Common myeloid progenitor, CD34-positive (primary cell): ENCODE results near the gene DEGS2.

Experiments
- CTCF ChIA-PET: fragments of 350-600 bp; sonication (Branson Sonifier 250); formaldehyde crosslinking; loops from one replicate; lab custom pipeline; 2021; ENCODE audit warnings: antibody characterized with exemption; lab: Charles Lee
- POLR2A ChIA-PET: fragments of 350-600 bp; sonication (Branson Sonifier 250); formaldehyde crosslinking; loops from one replicate; lab custom pipeline; 2021; ENCODE audit warnings: antibody characterized with exemption; lab: Charles Lee
- DNase-seq, 3 donors: peaks; one replicate each; pipeline versions ENCODE4 v3.0.0 to v3.0.0-alpha.2; 2013
- H3K27ac ChIP-seq, 2 experiments: 1 replicate in 1 of 2; 2 replicates in 1 of 2; pipeline ENCODE4 v1.7.0; 2013; ENCODE audit warnings: inconsistent platforms in 2 of 2, low read length in 2 of 2, mild to moderate bottlenecking in 2 of 2, low read depth in 1 of 2, moderate library complexity in 1 of 2; ENCODE audit not compliant: severe bottlenecking in 2 of 2, insufficient read depth in 1 of 2, poor library complexity in 1 of 2
- H3K27me3 ChIP-seq, 5 experiments: replicated peaks in 2 of 5; 1 replicate in 3 of 5; 2 replicates in 2 of 5; pipeline versions ENCODE4 v1.6.1 to v1.7.0; 2013; ENCODE audit warnings: low read length in 4 of 5, mild to moderate bottlenecking in 2 of 5, moderate library complexity in 2 of 5, inconsistent platforms in 1 of 5; ENCODE audit not compliant: insufficient read depth in 5 of 5, control insufficient read depth in 4 of 5
- H3K36me3 ChIP-seq, 4 experiments: 1 replicate in 2 of 4; 2 replicates in 2 of 4; pipeline versions ENCODE4 v1.6.1 to v1.7.0; 2013; ENCODE audit warnings: low read length in 3 of 4, control low read depth in 1 of 4, mild to moderate bottlenecking in 1 of 4; ENCODE audit not compliant: control insufficient read depth in 4 of 4, insufficient read depth in 4 of 4
- H3K4me1 ChIP-seq, 4 experiments: 1 replicate in 3 of 4; 2 replicates in 1 of 4; pipeline versions ENCODE4 v1.6.1 to v1.7.1; 2013; ENCODE audit warnings: low read length in 3 of 4, mild to moderate bottlenecking in 3 of 4, control low read depth in 1 of 4, inconsistent platforms in 1 of 4, moderate library complexity in 1 of 4; ENCODE audit not compliant: control insufficient read depth in 4 of 4, insufficient read depth in 4 of 4; ENCODE audit errors: control extremely low read depth in 1 of 4
- H3K4me3 ChIP-seq, 7 experiments: 1 replicate in 4 of 7; 2 replicates in 3 of 7; pipeline versions ENCODE4 v1.5.1 to v1.7.0; 2013; ENCODE audit warnings: mild to moderate bottlenecking in 7 of 7, low read length in 6 of 7, moderate library complexity in 6 of 7, inconsistent platforms in 2 of 7, low read depth in 2 of 7, control low read depth in 1 of 7; ENCODE audit not compliant: insufficient read depth in 4 of 7, control insufficient read depth in 1 of 7; ENCODE audit errors: extremely low read depth in 1 of 7
- H3K9me3 ChIP-seq, 5 experiments: 1 replicate in 4 of 5; 2 replicates in 1 of 5; pipeline versions ENCODE4 v1.6.1 to v1.7.1; 2013; ENCODE audit warnings: low read length in 4 of 5, mild to moderate bottlenecking in 2 of 5, inconsistent platforms in 1 of 5, low read depth in 1 of 5, moderate library complexity in 1 of 5; ENCODE audit not compliant: control insufficient read depth in 4 of 5, insufficient read depth in 2 of 5; ENCODE audit errors: control extremely low read depth in 1 of 5
- WGBS: methylation state at CpG from one replicate; pipeline ENCODE4 v1.1.5; 2013; ENCODE audit not compliant: insufficient coverage; 5-methylcytosine and 5-hydroxymethylcytosine counted together

Gene DEGS2

GRCh38 chr14:100129161-100129589 lies 30.3 kb downstream of the DEGS2 start:
- ChIA-PET CTCF (interaction anchor here (0.9 to 3.3 kb wide), 6 partner anchors 8 to 63 kb away, joined by 3 to 16 read pairs (median 8); no protein-coding TSS in a partner anchor), POLR2A (no interaction called here)
- WGBS: 95% methylated on average over 6 of the region's 7 CpGs
- H3K4me3 ChIP-seq: no peak overlapping the region
- peaks cover 25 to 94% (median 63%) of the 10 kb centered on the region in 4 experiments for H3K36me3 ChIP-seq
- no peaks in the 10 kb centered on the region for H3K4me1 ChIP-seq
- no peak overlapping the region for H3K27ac ChIP-seq
- DNase-seq: no peak
- no peaks in the 10 kb centered on the region for H3K27me3 ChIP-seq
- no peaks in the 10 kb centered on the region for H3K9me3 ChIP-seq

- CTCF ChIA-PET: interaction anchor here (0.7 to 3.3 kb wide), 7 partner anchors 9 to 64 kb away, joined by 3 to 16 read pairs (median 5); no protein-coding TSS in a partner anchor
- POLR2A ChIA-PET: no interaction called here
- H3K9me3 ChIP-seq: no peaks in the 10 kb centered on the region
- H3K27me3 ChIP-seq: no peaks in the 10 kb centered on the region
- no peak overlapping the region for H3K27ac ChIP-seq
- peaks cover 24 to 95% (median 64%) of the 10 kb centered on the region in 4 experiments for H3K36me3 ChIP-seq
- no peaks in the 10 kb centered on the region for H3K4me1 ChIP-seq
- WGBS: 97% methylated on average over 12 of the region's 12 CpGs
- no peak for DNase-seq
- no peak overlapping the region for H3K4me3 ChIP-seq
These were observed 30.8 kb downstream of the DEGS2 start for GRCh38 chr14:100128688-100129087.

GRCh38 chr14:100127853-100128455 lies 31.5 kb downstream of the DEGS2 start:
- Histone ChIP-seq H3K36me3 (peaks cover 21 to 97% (median 61%) of the 10 kb centered on the region in 4 experiments), H3K27me3 (no peaks in the 10 kb centered on the region), H3K4me1 (no peaks in the 10 kb centered on the region), H3K9me3 (no peaks in the 10 kb centered on the region), H3K4me3 (no peak overlapping the region), H3K27ac (no peak overlapping the region)
- DNase-seq: no peak
- CTCF ChIA-PET: interaction anchor here (0.7 to 3.3 kb wide), 10 partner anchors 10 to 65 kb away, joined by 3 to 16 read pairs (median 4); no protein-coding TSS in a partner anchor
- POLR2A ChIA-PET: no interaction called here
- 95% methylated on average over 11 of the region's 12 CpGs for WGBS

GRCh38 chr14:100126401-100126800 lies 33.0 kb downstream of the DEGS2 start:
- Histone ChIP-seq H3K27me3 (no peaks in the 10 kb centered on the region), H3K4me1 (peaks cover 0 to 7% (median 0%) of the 10 kb centered on the region in 4 experiments), H3K27ac (no peak overlapping the region), H3K36me3 (peaks cover 14 to 89% (median 51%) of the 10 kb centered on the region in 4 experiments), H3K4me3 (no peak overlapping the region), H3K9me3 (no peaks in the 10 kb centered on the region)
- ChIA-PET POLR2A (no interaction called here), CTCF (interaction anchor here (1.4 to 3.3 kb wide), 4 partner anchors 13 to 66 kb away, joined by 3 to 16 read pairs (median 9); no protein-coding TSS in a partner anchor)
- no peak for DNase-seq
- 90% methylated on average over 11 of the region's 13 CpGs for WGBS

- Histone ChIP-seq H3K4me1 (peaks cover 0 to 7% (median 0%) of the 10 kb centered on the region in 4 experiments), H3K9me3 (no peaks in the 10 kb centered on the region), H3K27ac (no peak overlapping the region), H3K4me3 (no peak overlapping the region), H3K36me3 (peaks cover 10 to 86% (median 36%) of the 10 kb centered on the region in 4 experiments), H3K27me3 (no peaks in the 10 kb centered on the region)
- CTCF ChIA-PET: interaction anchor here (0.8 kb wide), 1 partner anchor 31 kb away, joined by 3 read pairs; no protein-coding TSS in a partner anchor
- 97% methylated on average over 11 of the region's 20 CpGs for WGBS
- DNase-seq: no peak
- POLR2A ChIA-PET: no interaction called here
These were observed 34.8 kb downstream of the DEGS2 start for GRCh38 chr14:100124551-100125088.

GRCh38 chr14:100123618-100124017 lies 35.8 kb downstream of the DEGS2 start:
- no peak overlapping the region for H3K27ac ChIP-seq
- no peaks in the 10 kb centered on the region for H3K27me3 ChIP-seq
- peaks cover 0 to 7% (median 0%) of the 10 kb centered on the region in 4 experiments for H3K4me1 ChIP-seq
- CTCF ChIA-PET: no interaction called here
- no peak overlapping the region for H3K4me3 ChIP-seq
- DNase-seq: no peak
- peaks cover 8 to 84% (median 36%) of the 10 kb centered on the region in 4 experiments for H3K36me3 ChIP-seq
- WGBS: 96% methylated on average over 9 of the region's 10 CpGs
- POLR2A ChIA-PET: no interaction called here
- no peaks in the 10 kb centered on the region for H3K9me3 ChIP-seq
